Measurements from ENCODE around the gene ZNF48.
A peak's percentile ranks its signal among the peaks of the same experiment; 100 is the strongest.

Gene ZNF48

GRCh38 chr16:30438835-30439234 lies 43.6 kb downstream of the ZNF48 start:
- Histone ChIP-seq H3K27ac (no peak overlapping the region), H3K36me3 (ENCODE audit: control insufficient read depth, insufficient read depth, low read length) (no peaks in the 10 kb centered on the region), H3K79me2 (no peaks in the 10 kb centered on the region), H3K4me3 (ENCODE audit: low read depth, low read length) (no peak overlapping the region), H3K27me3 (ENCODE audit: control insufficient read depth, insufficient read depth, low read length) (no peaks in the 10 kb centered on the region), H3K9me3 (ENCODE audit: control insufficient read depth, low read length) (no peaks in the 10 kb centered on the region), H3K9ac (no peak overlapping the region), H3K4me1 (no peaks in the 10 kb centered on the region), H3K4me2 (ENCODE audit: low read length) (no peak overlapping the region), H2AFZ (no peak overlapping the region)
- no peak for TF ChIP-seq CTCF (IDR thresholded peaks at IDR 0.05)

- H2AFZ ChIP-seq, result no peak overlapping the region
- H3K4me3 ChIP-seq (ENCODE audit: low read depth, low read length), result no peak overlapping the region
- peaks cover 4% of the 10 kb centered on the region for H3K4me1 ChIP-seq
- peaks cover under 1% of the 10 kb centered on the region for H3K79me2 ChIP-seq
- H3K36me3 ChIP-seq (ENCODE audit: control insufficient read depth, insufficient read depth, low read length), result no peaks in the 10 kb centered on the region
- no peak for TF ChIP-seq CTCF (IDR thresholded peaks at IDR 0.05)
- no peak overlapping the region for H3K9ac ChIP-seq
- H3K27ac ChIP-seq, result no peak overlapping the region
- H3K4me2 ChIP-seq (ENCODE audit: low read length), result no peak overlapping the region
- no peaks in the 10 kb centered on the region for H3K9me3 ChIP-seq (ENCODE audit: control insufficient read depth, low read length)
- H3K27me3 ChIP-seq (ENCODE audit: control insufficient read depth, insufficient read depth, low read length), result no peaks in the 10 kb centered on the region
Observed at GRCh38 chr16:30439720-30440348, 44.6 kb downstream of the ZNF48 start.

GRCh38 chr16:30443631-30444030 lies 48.4 kb downstream of the ZNF48 start:
- Histone ChIP-seq H3K4me2 (ENCODE audit: low read length) (no peak overlapping the region), H2AFZ (no peak overlapping the region), H3K36me3 (ENCODE audit: control insufficient read depth, insufficient read depth, low read length) (no peaks in the 10 kb centered on the region), H3K9ac (no peak overlapping the region), H3K9me3 (ENCODE audit: control insufficient read depth, low read length) (no peaks in the 10 kb centered on the region), H3K4me3 (ENCODE audit: low read depth, low read length) (no peak overlapping the region), H3K79me2 (peaks cover 5% of the 10 kb centered on the region), H3K4me1 (peaks cover 6% of the 10 kb centered on the region), H3K27ac (no peak overlapping the region), H3K27me3 (ENCODE audit: control insufficient read depth, insufficient read depth, low read length) (no peaks in the 10 kb centered on the region)
- TF ChIP-seq CTCF (IDR thresholded peaks at IDR 0.05), result no peak

- Histone ChIP-seq H3K4me3 (ENCODE audit: low read depth, low read length) (peak overlapping the region; percentile 93), H3K4me1 (peaks cover 6% of the 10 kb centered on the region), H3K27me3 (ENCODE audit: control insufficient read depth, insufficient read depth, low read length) (no peaks in the 10 kb centered on the region), H3K79me2 (peaks cover 5% of the 10 kb centered on the region), H3K27ac (peak overlapping the region; percentile 84), H3K9ac (peak overlapping the region; percentile 78), H2AFZ (peak overlapping the region; percentile 95), H3K36me3 (ENCODE audit: control insufficient read depth, insufficient read depth, low read length) (no peaks in the 10 kb centered on the region), H3K9me3 (ENCODE audit: control insufficient read depth, low read length) (no peaks in the 10 kb centered on the region), H3K4me2 (ENCODE audit: low read length) (peak overlapping the region; percentile 93)
- no peak for TF ChIP-seq CTCF (IDR thresholded peaks at IDR 0.05)
Observed at GRCh38 chr16:30444231-30445148, 49.3 kb downstream of the ZNF48 start.

Data from parathyroid adenoma (tissue), 2 donors.